ENCODE results near the gene ENTREP1. TPM values are rescaled to one million over a fixed set of nuclear protein-coding genes. Genes with fewer than 3 reads are reported as not detected.

The ENTREP1 gene
- total RNA-seq, 1 donor from 2014 or later, result 1.0 TPM

DNA sequence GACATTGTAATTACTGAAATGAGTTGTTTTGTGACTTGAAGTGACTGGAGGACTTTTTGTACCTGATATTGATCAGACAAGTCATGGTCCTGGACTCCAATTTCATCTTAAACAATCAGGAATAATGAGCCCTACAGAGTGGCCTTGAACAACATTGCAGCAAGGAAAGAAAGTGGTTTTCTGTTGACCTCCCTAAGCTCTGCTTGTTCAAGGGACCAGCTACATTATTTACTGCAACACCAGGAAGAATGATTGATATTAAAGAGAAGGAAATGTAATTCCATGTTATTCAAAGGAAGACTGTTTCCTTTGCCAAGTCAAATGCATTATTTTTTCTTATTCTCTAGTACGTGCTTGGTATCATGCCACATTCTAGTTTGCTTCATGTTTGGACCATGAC, 22.6 kb downstream of the ENTREP1 start:
- Mint-ChIP-seq H3K4me3 (ENCODE audit: unreplicated experiment) (no peak overlapping the region), H3K27ac (ENCODE audit: unreplicated experiment) (no peak overlapping the region), H3K36me3 (ENCODE audit: unreplicated experiment) (no peaks in the 10 kb centered on the region), H3K4me1 (ENCODE audit: low read depth, unreplicated experiment) (no peaks in the 10 kb centered on the region), H3K27me3 (ENCODE audit: unreplicated experiment) (no peaks in the 10 kb centered on the region), H3K9me3 (ENCODE audit: unreplicated experiment) (no peaks in the 10 kb centered on the region)
- TF ChIP-seq, protein P1, sequence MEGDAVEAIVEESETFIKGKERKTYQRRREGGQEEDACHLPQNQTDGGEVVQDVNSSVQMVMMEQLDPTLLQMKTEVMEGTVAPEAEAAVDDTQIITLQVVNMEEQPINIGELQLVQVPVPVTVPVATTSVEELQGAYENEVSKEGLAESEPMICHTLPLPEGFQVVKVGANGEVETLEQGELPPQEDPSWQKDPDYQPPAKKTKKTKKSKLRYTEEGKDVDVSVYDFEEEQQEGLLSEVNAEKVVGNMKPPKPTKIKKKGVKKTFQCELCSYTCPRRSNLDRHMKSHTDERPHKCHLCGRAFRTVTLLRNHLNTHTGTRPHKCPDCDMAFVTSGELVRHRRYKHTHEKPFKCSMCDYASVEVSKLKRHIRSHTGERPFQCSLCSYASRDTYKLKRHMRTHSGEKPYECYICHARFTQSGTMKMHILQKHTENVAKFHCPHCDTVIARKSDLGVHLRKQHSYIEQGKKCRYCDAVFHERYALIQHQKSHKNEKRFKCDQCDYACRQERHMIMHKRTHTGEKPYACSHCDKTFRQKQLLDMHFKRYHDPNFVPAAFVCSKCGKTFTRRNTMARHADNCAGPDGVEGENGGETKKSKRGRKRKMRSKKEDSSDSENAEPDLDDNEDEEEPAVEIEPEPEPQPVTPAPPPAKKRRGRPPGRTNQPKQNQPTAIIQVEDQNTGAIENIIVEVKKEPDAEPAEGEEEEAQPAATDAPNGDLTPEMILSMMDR (IDR thresholded peaks at IDR 0.05; ENCODE audit: partially characterized antibody, unreplicated experiment), result no peak
- DNase-seq, result no peak

DNA sequence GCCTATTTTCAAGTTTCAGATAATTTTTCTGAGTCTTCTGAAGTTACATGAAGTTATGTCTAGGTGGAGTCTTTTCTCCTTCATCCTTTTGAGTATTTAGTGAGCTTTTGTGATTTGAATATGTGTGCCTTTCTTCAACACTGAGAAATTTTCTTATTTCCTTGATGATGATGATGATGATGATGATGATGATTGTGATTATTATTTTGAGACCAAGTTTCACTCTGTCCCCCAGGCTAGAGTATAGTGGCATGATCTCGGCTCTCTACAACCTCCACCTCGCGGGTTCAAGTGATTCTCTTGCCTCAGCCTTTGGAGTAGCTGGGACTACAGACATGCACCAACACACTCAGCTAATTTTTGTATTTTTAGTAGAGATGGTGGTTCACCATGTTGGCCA, 26.2 kb downstream of the ENTREP1 start:
- H3K4me3 Mint-ChIP-seq (ENCODE audit: unreplicated experiment), result no peak overlapping the region
- H3K27ac Mint-ChIP-seq (ENCODE audit: unreplicated experiment), result no peak overlapping the region
- TF ChIP-seq, protein P1 (IDR thresholded peaks at IDR 0.05; ENCODE audit: partially characterized antibody, unreplicated experiment), result no peak
- DNase-seq, result no peak
- no peaks in the 10 kb centered on the region for H3K27me3 Mint-ChIP-seq (ENCODE audit: unreplicated experiment)
- H3K4me1 Mint-ChIP-seq (ENCODE audit: low read depth, unreplicated experiment), result no peaks in the 10 kb centered on the region
- H3K9me3 Mint-ChIP-seq (ENCODE audit: unreplicated experiment), result no peaks in the 10 kb centered on the region
- H3K36me3 Mint-ChIP-seq (ENCODE audit: unreplicated experiment), result no peaks in the 10 kb centered on the region

DNA sequence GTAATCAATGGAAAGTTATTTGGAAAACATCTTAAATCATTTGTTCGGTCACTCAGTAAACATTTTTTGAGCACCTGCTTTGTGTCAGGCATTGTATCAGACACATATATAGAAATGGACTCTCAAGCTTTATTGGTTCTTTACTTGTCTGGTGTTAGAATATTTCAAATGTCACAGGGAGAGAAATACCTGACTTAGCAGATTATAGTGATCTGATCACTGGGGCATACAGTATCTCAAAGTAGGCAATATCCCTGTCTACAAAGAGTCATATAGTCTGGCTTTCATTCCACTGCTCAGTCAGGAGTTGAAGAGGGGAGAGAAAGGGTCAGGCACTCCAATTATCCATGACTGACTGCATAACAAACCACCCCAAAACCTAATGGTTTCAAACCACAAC, 30.2 kb downstream of the ENTREP1 start:
- H3K4me3 Mint-ChIP-seq (ENCODE audit: unreplicated experiment), result no peak overlapping the region
- no peaks in the 10 kb centered on the region for H3K27me3 Mint-ChIP-seq (ENCODE audit: unreplicated experiment)
- DNase-seq, result no peak
- H3K36me3 Mint-ChIP-seq (ENCODE audit: unreplicated experiment), result no peaks in the 10 kb centered on the region
- TF ChIP-seq, protein P1 (IDR thresholded peaks at IDR 0.05; ENCODE audit: partially characterized antibody, unreplicated experiment), result no peak
- no peaks in the 10 kb centered on the region for H3K4me1 Mint-ChIP-seq (ENCODE audit: low read depth, unreplicated experiment)
- H3K27ac Mint-ChIP-seq (ENCODE audit: unreplicated experiment), result no peak overlapping the region
- no peaks in the 10 kb centered on the region for H3K9me3 Mint-ChIP-seq (ENCODE audit: unreplicated experiment)

DNA sequence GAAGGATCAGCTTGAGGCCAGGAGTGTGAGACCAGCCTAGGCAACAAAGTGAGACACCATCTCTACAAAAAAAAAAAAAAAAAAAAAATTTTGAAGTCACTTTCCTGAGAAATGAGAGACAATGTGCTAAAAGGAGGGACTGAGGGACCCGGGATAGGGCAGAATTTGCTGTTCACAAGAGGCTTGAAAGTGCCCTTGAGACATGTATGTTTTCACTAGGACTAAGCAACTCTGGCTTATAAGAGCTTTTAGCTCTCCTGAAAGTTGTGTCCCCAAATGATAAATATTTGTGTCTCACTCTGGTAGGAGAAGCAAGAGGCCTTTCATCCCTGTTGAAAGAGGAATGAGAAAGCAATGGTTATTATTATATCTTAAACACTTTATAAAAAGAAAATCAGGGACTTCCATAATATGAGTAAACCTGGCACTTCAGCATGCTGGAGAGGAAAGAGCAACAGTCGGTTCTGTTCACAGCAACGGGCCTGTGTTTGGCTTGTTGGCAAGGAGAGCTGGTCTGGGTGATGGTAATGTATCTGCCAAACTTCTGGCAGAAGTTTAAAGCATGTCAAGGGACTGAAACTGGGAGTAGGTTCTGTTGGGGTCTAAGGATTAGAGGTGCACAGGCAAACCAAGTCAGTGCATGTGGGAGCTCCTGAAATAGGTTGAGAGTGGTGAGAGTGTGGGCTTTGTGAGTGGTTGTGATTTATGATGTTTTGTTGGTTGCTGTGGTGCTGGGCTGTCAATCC, 32.2 kb downstream of the ENTREP1 start:
- Mint-ChIP-seq H3K4me1 (ENCODE audit: low read depth, unreplicated experiment) (no peaks in the 10 kb centered on the region), H3K27ac (ENCODE audit: unreplicated experiment) (no peak overlapping the region), H3K9me3 (ENCODE audit: unreplicated experiment) (no peaks in the 10 kb centered on the region), H3K4me3 (ENCODE audit: unreplicated experiment) (no peak overlapping the region), H3K36me3 (ENCODE audit: unreplicated experiment) (no peaks in the 10 kb centered on the region), H3K27me3 (ENCODE audit: unreplicated experiment) (no peaks in the 10 kb centered on the region)
- no peak for DNase-seq
- TF ChIP-seq, protein P1 (IDR thresholded peaks at IDR 0.05; ENCODE audit: partially characterized antibody, unreplicated experiment), result no peak

DNA sequence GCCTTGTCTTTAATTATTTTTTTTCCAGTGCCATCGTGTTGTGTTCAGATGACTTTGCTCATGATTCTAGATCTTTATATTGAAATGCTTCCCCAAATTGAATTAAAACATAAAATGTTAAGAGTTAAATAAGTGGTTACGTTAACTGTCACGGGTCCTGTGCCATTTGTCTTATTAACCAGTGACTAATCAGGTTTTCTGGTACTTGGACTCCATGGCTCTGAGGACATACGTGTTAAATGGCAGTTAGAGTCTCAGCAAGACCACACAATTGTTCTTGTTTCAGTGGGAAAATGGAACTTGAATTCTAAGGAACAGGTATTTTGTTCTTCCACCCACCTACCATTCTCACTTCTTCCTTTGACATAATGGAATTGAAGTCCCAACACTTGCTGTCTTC, 32.8 kb downstream of the ENTREP1 start:
- TF ChIP-seq, protein P1 (IDR thresholded peaks at IDR 0.05; ENCODE audit: partially characterized antibody, unreplicated experiment), result no peak
- Mint-ChIP-seq H3K4me3 (ENCODE audit: unreplicated experiment) (no peak overlapping the region), H3K4me1 (ENCODE audit: low read depth, unreplicated experiment) (no peaks in the 10 kb centered on the region), H3K27ac (ENCODE audit: unreplicated experiment) (no peak overlapping the region), H3K9me3 (ENCODE audit: unreplicated experiment) (no peaks in the 10 kb centered on the region), H3K27me3 (ENCODE audit: unreplicated experiment) (peaks cover 3% of the 10 kb centered on the region), H3K36me3 (ENCODE audit: unreplicated experiment) (no peaks in the 10 kb centered on the region)
- DNase-seq, result no peak
